Hematopoietic multipotent progenitor cell treated with erythropoietin and hydrocortisone succinate and interleukin-3 and kit ligand, for 4 days (in vitro differentiated cells): ENCODE data around the gene FKBP11.
"Not testable (repeated sequence)": the region's sequence is repeated elsewhere in the genome, so short reads cannot be mapped to it uniquely, and the experiment has no call there.

Experiments
- DNase-seq: peaks from one replicate; pipeline ENCODE4 v3.0.0-alpha.2; 2015

Gene FKBP11

GRCh38 chr12:48903363-48903981 lies 21.8 kb downstream of the FKBP11 start:
- DNase-seq, result no peak

DNA sequence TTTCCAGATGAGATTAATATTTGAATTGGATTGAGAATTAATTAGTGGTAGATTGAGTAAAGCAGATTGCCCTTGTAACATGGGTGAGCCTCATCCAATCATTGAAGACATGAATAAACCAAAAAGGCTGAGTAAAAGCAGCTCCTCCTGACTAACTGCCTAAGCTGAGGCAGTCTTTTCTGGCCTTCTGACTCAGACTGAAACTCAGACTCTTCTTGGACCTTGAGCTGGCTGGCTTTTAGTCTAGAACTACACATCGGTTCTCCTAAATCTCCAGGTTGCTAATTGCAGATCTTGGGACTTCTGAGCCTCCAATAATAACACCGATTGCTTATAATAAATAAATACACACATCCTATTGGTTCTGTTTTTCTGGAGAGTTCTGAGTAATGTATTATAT lies 24.0 kb downstream of the FKBP11 start:
- no peak for DNase-seq

DNA sequence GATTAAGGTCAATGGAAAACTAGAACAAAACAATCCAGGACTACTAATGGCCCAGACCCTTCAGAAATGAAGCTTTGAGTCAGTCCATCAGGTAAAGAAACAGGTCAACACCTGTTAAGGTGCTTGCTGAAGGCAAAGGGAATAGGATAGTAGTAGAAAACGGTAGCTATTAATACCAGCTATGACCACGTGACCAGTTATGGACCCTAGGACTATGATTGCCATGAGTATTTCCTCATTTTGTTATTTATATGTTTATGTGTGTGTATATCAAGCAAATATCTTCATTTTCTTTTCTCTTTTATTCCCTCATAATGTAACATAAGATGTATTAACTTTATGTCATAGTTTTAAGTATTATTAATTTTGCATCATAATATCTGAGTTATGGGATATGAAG lies 25.6 kb downstream of the FKBP11 start:
- DNase-seq, result no peak

DNA sequence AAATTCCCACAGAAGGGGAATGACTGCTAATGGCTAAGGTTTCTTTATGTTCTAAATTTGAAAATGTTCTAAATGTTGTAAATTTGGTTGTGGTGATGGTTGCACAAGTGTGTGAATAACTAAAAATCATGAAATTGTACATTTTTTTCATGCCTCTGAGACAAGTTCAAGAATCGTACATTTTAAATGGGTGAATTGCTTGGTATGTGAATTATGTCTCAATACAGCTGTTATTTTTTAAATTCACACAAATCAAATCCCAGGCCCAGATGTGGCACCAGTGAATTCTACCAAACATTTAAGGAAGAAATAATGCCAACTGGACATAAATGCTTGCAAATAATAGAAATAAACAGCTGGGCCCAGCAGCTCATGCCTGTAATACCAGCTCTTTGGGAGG lies 31.0 kb downstream of the FKBP11 start:
- DNase-seq, result no peak

DNA sequence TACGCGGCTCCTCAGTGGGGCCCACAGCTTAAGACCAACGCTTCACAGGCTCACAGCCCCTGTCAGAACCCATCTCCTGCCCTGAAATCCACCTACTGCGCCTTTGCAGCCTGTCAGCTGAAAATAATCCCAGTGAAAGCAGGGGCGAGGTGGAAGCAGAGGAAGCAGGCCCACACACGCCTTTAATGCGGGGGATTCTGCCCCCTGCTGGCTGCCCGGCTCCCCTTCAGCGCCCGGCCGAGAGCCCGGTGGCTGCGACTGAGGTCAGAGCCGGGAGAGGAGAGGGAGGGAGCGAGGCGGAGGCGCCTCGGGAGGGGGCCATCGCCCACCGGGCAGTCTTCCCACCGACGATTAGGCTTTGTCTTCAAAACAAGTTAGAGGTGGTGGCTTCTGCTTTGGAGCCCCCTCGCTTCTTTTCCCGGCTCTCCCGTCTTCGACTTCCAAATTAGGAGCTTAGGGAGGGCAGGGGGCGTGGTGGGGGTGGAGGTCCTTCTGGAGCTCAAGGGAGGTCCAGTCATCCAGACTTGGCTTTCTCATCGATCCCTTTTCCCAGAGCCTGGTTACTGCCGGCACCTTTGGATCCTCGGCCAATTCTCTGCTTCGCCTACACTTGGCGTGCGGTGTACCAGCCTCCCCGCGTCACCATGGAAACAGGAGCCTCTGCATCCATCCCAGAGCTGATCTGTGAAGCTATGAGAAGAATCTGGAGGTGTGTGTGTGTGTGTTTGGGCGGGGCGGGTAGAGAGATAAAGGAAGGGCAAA lies 34.5 kb downstream of the FKBP11 start:
- DNase-seq, result peak; percentile 85

- no peak for DNase-seq
Measured at GRCh38 chr12:48889679-48890078, 35.6 kb downstream of the FKBP11 start.

GRCh38 chr12:48883305-48884161 lies 41.8 kb downstream of the FKBP11 start:
- DNase-seq, result no peak

- no peak for DNase-seq
Measured at GRCh38 chr12:48882972-48883304, 42.4 kb downstream of the FKBP11 start.

GRCh38 chr12:48882315-48882687 lies 43.0 kb downstream of the FKBP11 start:
- no peak for DNase-seq

DNA sequence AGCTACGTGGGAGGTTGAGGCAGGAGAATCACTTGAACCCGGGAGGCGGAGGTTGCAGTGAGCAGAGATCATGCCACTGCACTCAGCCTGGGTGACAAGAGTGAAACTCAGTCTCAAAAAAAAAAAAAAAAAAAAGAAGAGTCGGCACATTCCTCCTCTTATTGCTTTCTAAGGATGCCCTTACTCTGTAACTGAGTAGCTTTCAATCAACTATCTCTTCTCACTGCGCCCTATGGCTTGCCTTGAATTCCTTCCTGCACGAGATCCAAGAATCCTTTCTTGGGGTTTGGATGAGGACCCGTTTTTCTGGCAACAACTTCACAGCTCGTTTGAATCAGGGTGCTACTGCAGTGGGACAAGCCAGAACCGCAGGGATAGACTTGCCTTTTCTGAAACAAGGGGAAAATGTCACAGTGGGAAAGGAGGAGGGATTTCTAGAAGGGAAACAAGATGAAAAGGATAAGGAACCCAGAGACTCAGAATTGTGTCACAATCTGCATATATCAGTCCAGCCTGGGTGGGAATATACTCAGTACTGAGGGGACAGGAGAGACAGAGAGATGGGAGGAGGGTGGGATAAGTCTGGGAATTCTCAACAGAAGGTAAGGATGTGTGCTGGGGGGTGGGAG lies 43.5 kb downstream of the FKBP11 start:
- no peak for DNase-seq

DNA sequence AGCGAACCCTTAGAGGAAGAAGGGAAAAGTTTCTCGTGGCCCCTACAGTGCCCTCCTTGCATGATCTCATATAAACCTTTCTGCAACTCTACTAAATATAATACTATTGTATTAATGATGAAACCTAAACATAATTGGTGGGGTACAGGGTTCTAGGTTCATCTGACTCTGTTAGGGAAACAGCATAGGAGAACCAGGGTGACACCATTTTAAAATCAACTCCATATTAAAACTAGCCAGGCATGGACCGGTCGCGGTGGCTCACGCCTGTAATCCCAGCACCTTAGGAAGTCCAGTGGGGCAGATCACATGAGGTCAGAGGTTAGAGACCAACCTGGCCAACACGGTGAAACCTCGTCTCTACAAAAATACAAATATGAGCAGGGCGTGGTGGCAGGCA lies 44.6 kb downstream of the FKBP11 start:
- DNase-seq, result no peak

DNA sequence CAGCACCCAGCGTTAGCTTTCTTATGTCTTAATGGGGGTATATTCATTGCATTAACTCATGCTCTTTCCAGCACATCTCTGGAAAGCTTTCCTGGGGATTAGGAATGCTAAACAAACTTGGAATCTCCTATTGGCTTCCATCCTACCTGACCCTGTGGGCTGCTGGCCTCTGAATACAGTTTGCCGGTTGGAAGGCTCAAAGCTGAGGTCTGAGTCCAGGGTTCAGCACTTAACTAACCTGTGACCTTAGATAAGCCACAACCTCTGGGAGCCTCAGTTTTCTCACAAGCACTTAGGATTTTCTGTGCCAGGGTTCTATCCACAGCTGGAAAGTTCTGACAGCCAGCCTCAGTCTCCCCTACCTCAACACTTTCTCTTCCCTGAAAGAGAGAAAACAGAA lies 46.7 kb downstream of the FKBP11 start:
- no peak for DNase-seq

DNA sequence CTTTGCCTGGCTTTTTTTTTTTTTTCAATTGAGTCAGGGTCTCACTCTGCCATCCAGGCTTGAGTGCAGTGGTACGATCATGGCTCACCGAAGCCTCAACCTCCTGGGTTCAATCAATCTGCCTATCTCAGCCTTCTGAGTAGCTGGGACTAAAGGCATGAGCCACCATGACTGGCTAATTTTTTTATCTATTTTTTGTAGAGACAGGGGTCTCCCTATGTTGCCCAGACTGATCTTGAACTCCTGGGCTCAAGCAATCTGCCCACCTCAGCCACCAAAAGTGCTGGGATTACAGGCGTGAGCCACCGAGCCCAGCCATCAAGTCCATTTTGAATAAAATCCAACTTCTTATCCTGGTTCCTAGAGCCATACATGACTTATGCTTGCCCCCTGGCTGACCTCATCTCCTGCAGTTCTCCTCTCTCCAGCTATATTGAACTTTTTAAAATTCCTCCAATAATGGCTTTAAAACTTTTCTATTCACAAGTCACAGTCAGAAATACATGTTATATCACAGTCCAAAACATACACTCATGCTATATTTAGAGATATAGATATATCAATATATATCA lies 49.3 kb downstream of the FKBP11 start:
- no peak for DNase-seq

DNA sequence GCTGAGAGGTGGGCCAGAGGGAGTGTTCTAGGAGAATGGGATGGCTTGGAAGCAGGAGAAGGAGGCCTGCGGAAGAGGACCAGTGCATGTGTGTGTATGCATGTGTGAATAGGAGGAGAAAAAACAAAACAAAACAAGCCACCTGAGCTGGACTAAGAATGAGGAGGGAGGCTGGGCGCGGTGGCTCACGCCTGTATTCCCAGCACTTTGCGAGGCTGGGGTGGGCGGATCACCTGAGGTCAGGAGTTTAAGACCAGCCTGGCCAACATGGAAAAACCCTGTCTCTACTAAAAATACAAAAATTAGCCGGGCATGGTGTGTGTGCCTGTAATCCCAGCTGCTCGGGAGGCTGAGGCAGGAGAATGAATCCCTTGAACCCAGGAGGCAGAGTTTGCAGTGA lies 51.8 kb downstream of the FKBP11 start:
- not testable (repeated sequence) for DNase-seq

GRCh38 chr12:48873096-48873495 lies 52.2 kb downstream of the FKBP11 start:
- no peak for DNase-seq
